Liver (tissue), 9 donors: Measurements from ENCODE around the gene DIPK1A. TPM values are rescaled to one million over a fixed set of nuclear protein-coding genes. Genes with fewer than 3 reads are reported as not detected.

Experiments
- DNase-seq: peaks from one replicate; pipeline ENCODE4 v3.0.0-alpha.2; 2017; ENCODE audit warnings: low spot score
- H3K27ac ChIP-seq, 2 donors: one replicate each; pipeline ENCODE4 v1.7.0; 2013; ENCODE audit warnings: inconsistent platforms in 2 of 2, low read length in 2 of 2, control low read depth in 1 of 2, low read depth in 1 of 2, mild to moderate bottlenecking in 1 of 2
- H3K27me3 ChIP-seq, 4 donors: one replicate each; pipeline versions ENCODE4 v1.6.1 to v1.7.0; 2013; ENCODE audit warnings: low read length in 3 of 4, inconsistent platforms in 1 of 4, mild to moderate bottlenecking in 1 of 4, moderate library complexity in 1 of 4; ENCODE audit not compliant: control insufficient read depth in 4 of 4, insufficient read depth in 4 of 4
- H3K36me3 ChIP-seq, 4 donors: one replicate each; pipeline versions ENCODE4 v1.6.1 to v1.7.0; 2013; ENCODE audit warnings: low read length in 3 of 4, mild to moderate bottlenecking in 3 of 4, low read depth in 1 of 4, moderate library complexity in 1 of 4; ENCODE audit not compliant: control insufficient read depth in 4 of 4, insufficient read depth in 3 of 4
- H3K4me1 ChIP-seq, 4 donors: one replicate each; pipeline versions ENCODE4 v1.6.1 to v1.7.0; 2013; ENCODE audit warnings: low read length in 3 of 4, mild to moderate bottlenecking in 3 of 4, moderate library complexity in 1 of 4; ENCODE audit not compliant: control insufficient read depth in 4 of 4, insufficient read depth in 4 of 4
- H3K4me3 ChIP-seq, 3 donors: one replicate each; pipeline versions ENCODE4 v1.6.1 to v1.7.0; 2013; ENCODE audit warnings: low read length in 3 of 3, control low read depth in 1 of 3, low read depth in 1 of 3, mild to moderate bottlenecking in 1 of 3
- H3K9ac ChIP-seq, 2 donors: one replicate each; pipeline ENCODE4 v1.7.0; 2013; ENCODE audit warnings: low read length in 2 of 2, mild to moderate bottlenecking in 2 of 2, moderate library complexity in 2 of 2, control low read depth in 1 of 2, low read depth in 1 of 2
- H3K9me3 ChIP-seq, 4 donors: one replicate each; pipeline versions ENCODE4 v1.6.1 to v1.7.0; 2013; ENCODE audit warnings: low read length in 3 of 4; ENCODE audit not compliant: control insufficient read depth in 4 of 4
- EGR1 ChIP-seq, 2 donors: IDR thresholded peaks; 2 replicates each; pipeline ENCODE4 v1.6.1; 2016 to 2018; ENCODE audit warnings: antibody characterized with exemption in 2 of 2, low read depth in 2 of 2
- FOXA1 ChIP-seq: IDR thresholded peaks from 2 replicates; pipeline ENCODE4 v1.6.1; 2016; ENCODE audit warnings: antibody characterized with exemption
- FOXA2 ChIP-seq: IDR thresholded peaks from 2 replicates; pipeline ENCODE4 v1.6.1; 2016; ENCODE audit warnings: antibody characterized with exemption
- GABPA ChIP-seq, 2 donors: IDR thresholded peaks in 1 of 2; conservative IDR thresholded peaks in 1 of 2; 2 replicates each; pipeline ENCODE4 v1.6.1; 2016; ENCODE audit warnings: antibody characterized with exemption in 2 of 2, mild to moderate bottlenecking in 1 of 2, moderate library complexity in 1 of 2
- HNF4A ChIP-seq, 2 donors: conservative IDR thresholded peaks; 2 replicates each; pipeline ENCODE4 v1.6.1; 2016; ENCODE audit warnings: antibody characterized with exemption in 2 of 2, mild to moderate bottlenecking in 2 of 2
- HNF4G ChIP-seq: IDR thresholded peaks from 2 replicates; pipeline ENCODE4 v1.6.1; 2016; ENCODE audit warnings: antibody characterized with exemption
- JUND ChIP-seq, 2 donors: IDR thresholded peaks; 2 replicates each; pipeline ENCODE4 v1.6.1; 2016; ENCODE audit warnings: antibody characterized with exemption in 2 of 2
- RAD21 ChIP-seq, 2 donors: IDR thresholded peaks; 2 replicates each; pipeline ENCODE4 v1.6.1; 2016; ENCODE audit warnings: antibody characterized with exemption in 2 of 2, mild to moderate bottlenecking in 2 of 2
- RXRA ChIP-seq, 2 donors: IDR thresholded peaks; 2 replicates each; pipeline ENCODE4 v1.6.1; 2017 to 2018; ENCODE audit warnings: antibody characterized with exemption in 2 of 2, mild to moderate bottlenecking in 1 of 2
- TAF1 ChIP-seq: conservative IDR thresholded peaks from 2 replicates; pipeline ENCODE4 v1.6.1; 2016; ENCODE audit warnings: antibody characterized with exemption, mild to moderate bottlenecking
- YY1 ChIP-seq: IDR thresholded peaks from 2 replicates; pipeline ENCODE4 v1.6.1; 2016; ENCODE audit warnings: antibody characterized with exemption, mild to moderate bottlenecking
- WGBS: extraction: QIAGEN DNeasy Blood & Tissue Kit; methylation state at CpG from one replicate; pipeline ENCODE4 v1.1.7; 2013; 5-methylcytosine and 5-hydroxymethylcytosine counted together
- polyA plus RNA-seq, 2 donors: library from polyadenylated mRNA; stranded (reverse) in 1 of 2; unstranded in 1 of 2; fragments of 200-250 nt in 1 of 2; fragments of >200 nt in 1 of 2; fragmentation: Nextera tagmentation in 1 of 2; extraction: Ambion mirVana in 1 of 2; gene quantifications; one replicate each; pipeline versions ENCODE4 v1.2.1 to v1.2.3, GENCODE V29; 2013 to 2015
- total RNA-seq, 2 donors: library from RNA; depleted of rRNA; stranded (reverse); fragments of >200 nt; gene quantifications; one replicate each; pipeline ENCODE4 v1.2.3, GENCODE V29; 2014
- TF ChIP-seq, protein P1 (sequence below): IDR thresholded peaks from 2 replicates; pipeline ENCODE4 v1.6.1; 2016; ENCODE audit warnings: antibody characterized with exemption
- TF ChIP-seq, protein P2 (sequence below): IDR thresholded peaks from 2 replicates; pipeline ENCODE4 v1.6.1; 2016; ENCODE audit warnings: antibody characterized with exemption
- TF ChIP-seq, protein P3 (sequence below): IDR thresholded peaks from 2 replicates; pipeline ENCODE4 v1.6.1; 2016; ENCODE audit warnings: antibody characterized with exemption, mild to moderate bottlenecking
- donor health status: healthy.
- donor health status: healthy.
- donor health status: healthy.
- donor health status: healthy.
- donor health status: healthy.

Gene DIPK1A
- total and polyA plus RNA-seq, 4 donors: 7.9 to 11.6 (median 10.2) TPM

DNA sequence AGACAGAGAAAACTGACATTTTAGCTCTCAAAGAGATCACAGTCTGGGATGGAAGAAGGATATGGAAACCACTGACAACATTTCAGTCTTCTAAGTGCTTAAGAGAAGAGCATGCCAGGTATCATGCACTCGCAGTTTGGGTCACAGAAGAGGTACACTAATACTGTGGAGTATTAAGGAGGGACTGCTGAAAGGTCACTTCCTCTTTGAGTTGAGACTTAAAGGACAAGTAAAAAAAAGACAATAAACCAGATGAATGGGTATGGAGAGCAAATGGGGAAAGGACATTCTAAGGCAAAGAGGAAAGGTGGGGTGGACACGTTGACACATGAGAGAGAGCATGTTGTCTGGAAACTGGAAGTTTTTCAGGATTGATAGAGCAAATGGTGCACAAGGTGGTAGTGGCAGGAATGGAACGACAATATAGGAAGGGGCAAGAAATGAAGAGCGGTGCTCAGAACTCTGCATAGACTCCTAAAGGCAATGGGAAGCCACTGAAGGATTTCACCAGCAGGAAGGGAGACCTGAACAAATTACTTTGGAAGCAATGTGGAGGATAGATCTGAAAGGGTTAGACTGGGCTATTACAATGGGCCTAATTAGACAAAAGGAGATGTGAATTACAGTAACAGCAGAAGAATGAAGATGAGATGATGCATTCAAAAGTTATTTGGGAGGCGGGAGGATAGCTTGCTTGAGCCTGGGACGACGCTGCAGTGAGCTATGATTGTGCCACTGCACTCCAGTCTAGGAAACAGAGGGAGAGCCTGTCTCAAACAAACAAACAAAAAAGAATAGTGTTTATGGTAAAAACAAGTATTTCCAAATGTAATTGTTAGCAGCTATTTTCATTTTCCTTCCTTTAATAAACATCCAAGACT is 11.1 kb downstream of the DIPK1A start:
- Histone ChIP-seq H3K9me3 (no peaks in the 10 kb centered on the region), H3K27ac (peak overlapping the region in 1 of 2 donors; percentile 18), H3K9ac (no peak overlapping the region), H3K27me3 (no peaks in the 10 kb centered on the region), H3K36me3 (no peaks in the 10 kb centered on the region), H3K4me1 (peaks cover 7 to 21% (median 13%) of the 10 kb centered on the region in 4 donors), H3K4me3 (no peak overlapping the region)
- no peak for TF ChIP-seq GABPA (IDR thresholded peaks at IDR 0.05 in 1 of 2, conservative IDR thresholded peaks at IDR 0.05 in 1 of 2)
- no peak for TF ChIP-seq HNF4G
- no peak for TF ChIP-seq RXRA (IDR thresholded peaks at IDR 0.05)
- TF ChIP-seq FOXA1: no peak
- TF ChIP-seq, protein P1, sequence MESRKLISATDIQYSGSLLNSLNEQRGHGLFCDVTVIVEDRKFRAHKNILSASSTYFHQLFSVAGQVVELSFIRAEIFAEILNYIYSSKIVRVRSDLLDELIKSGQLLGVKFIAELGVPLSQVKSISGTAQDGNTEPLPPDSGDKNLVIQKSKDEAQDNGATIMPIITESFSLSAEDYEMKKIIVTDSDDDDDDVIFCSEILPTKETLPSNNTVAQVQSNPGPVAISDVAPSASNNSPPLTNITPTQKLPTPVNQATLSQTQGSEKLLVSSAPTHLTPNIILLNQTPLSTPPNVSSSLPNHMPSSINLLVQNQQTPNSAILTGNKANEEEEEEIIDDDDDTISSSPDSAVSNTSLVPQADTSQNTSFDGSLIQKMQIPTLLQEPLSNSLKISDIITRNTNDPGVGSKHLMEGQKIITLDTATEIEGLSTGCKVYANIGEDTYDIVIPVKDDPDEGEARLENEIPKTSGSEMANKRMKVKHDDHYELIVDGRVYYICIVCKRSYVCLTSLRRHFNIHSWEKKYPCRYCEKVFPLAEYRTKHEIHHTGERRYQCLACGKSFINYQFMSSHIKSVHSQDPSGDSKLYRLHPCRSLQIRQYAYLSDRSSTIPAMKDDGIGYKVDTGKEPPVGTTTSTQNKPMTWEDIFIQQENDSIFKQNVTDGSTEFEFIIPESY: no peak
- no peak for TF ChIP-seq TAF1
- TF ChIP-seq YY1: no peak
- TF ChIP-seq RAD21 (IDR thresholded peaks at IDR 0.05): no peak
- 94% methylated on average over 7 of the region's 7 CpGs for WGBS
- DNase-seq: no peak

DNA sequence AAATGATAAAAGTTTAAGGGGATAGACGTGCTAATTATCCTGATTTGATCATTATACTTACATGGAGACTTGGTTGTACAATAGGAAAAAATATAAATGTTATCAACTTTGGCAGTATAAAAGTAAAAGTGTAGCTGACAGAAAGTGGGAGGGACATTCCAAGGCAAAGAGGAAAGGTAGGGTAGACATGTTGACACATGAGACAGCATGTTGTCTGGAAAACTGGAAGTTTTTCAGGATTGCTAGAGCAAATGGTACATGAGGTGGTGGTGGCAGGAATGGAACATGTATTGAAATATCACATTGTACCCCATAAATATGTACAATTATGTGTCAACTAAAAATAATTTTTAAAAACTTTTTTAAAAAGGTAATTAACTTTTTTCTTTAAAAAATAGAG is 13.2 kb downstream of the DIPK1A start:
- DNase-seq: no peak
- no peaks in the 10 kb centered on the region for H3K9me3 ChIP-seq
- peaks cover 12 to 34% (median 19%) of the 10 kb centered on the region in 4 donors for H3K4me1 ChIP-seq
- H3K36me3 ChIP-seq: no peaks in the 10 kb centered on the region
- H3K27me3 ChIP-seq: no peaks in the 10 kb centered on the region
- WGBS: 94% methylated on average over 1 of the region's 1 CpG
- H3K27ac ChIP-seq: no peak overlapping the region
- TF ChIP-seq JUND (IDR thresholded peaks at IDR 0.05) (no peak), FOXA1 (no peak), HNF4A (conservative IDR thresholded peaks at IDR 0.05) (no peak), FOXA2 (no peak), EGR1 (IDR thresholded peaks at IDR 0.05; ENCODE audit: low read depth in 2 of 2) (no peak)
- TF ChIP-seq, protein P2, sequence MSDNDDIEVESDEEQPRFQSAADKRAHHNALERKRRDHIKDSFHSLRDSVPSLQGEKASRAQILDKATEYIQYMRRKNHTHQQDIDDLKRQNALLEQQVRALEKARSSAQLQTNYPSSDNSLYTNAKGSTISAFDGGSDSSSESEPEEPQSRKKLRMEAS: no peak
- TF ChIP-seq, protein P1: no peak
- TF ChIP-seq, protein P3, sequence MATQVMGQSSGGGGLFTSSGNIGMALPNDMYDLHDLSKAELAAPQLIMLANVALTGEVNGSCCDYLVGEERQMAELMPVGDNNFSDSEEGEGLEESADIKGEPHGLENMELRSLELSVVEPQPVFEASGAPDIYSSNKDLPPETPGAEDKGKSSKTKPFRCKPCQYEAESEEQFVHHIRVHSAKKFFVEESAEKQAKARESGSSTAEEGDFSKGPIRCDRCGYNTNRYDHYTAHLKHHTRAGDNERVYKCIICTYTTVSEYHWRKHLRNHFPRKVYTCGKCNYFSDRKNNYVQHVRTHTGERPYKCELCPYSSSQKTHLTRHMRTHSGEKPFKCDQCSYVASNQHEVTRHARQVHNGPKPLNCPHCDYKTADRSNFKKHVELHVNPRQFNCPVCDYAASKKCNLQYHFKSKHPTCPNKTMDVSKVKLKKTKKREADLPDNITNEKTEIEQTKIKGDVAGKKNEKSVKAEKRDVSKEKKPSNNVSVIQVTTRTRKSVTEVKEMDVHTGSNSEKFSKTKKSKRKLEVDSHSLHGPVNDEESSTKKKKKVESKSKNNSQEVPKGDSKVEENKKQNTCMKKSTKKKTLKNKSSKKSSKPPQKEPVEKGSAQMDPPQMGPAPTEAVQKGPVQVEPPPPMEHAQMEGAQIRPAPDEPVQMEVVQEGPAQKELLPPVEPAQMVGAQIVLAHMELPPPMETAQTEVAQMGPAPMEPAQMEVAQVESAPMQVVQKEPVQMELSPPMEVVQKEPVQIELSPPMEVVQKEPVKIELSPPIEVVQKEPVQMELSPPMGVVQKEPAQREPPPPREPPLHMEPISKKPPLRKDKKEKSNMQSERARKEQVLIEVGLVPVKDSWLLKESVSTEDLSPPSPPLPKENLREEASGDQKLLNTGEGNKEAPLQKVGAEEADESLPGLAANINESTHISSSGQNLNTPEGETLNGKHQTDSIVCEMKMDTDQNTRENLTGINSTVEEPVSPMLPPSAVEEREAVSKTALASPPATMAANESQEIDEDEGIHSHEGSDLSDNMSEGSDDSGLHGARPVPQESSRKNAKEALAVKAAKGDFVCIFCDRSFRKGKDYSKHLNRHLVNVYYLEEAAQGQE: no peak
- no peak overlapping the region for H3K9ac ChIP-seq
- H3K4me3 ChIP-seq: no peak overlapping the region
